Measurements from ENCODE around the gene DYRK1A. TPM values are rescaled to one million over a fixed set of nuclear protein-coding genes. Genes with fewer than 3 reads are reported as not detected.
A peak's percentile ranks its signal among the peaks of the same experiment; 100 is the strongest.

Gene DYRK1A
- total RNA-seq, 1 donor from 2014 or later, result 64.6 TPM

DNA sequence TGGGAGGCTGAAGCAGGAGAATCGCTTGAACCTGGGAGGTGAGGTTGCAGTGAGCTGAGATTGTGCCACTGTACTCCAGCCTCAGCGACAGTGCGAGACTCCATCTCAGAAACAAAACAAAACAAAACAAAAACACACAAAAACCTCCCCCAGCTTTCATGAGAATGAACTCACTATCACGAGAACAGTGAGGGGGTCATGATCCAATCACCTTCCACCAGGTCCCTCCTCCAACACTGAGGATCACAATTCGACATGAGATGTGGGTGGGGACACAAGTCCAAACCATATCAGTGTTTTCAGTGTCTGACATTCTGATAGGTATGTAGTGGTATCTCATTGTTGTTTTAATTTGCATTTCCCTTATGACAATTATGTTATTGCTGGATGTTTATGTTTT is 31.5 kb upstream of the DYRK1A start:
- Histone ChIP-seq H3K27me3 (ENCODE audit: low read depth) (no peaks in the 10 kb centered on the region), H3K4me3 (no peak overlapping the region), H3K4me1 (peaks cover 25% of the 10 kb centered on the region), H3K27ac (replicated peaks) (no peak overlapping the region), H3K9me3 (replicated peaks) (no peaks in the 10 kb centered on the region), H3K36me3 (no peaks in the 10 kb centered on the region)
- TF ChIP-seq, protein P1, sequence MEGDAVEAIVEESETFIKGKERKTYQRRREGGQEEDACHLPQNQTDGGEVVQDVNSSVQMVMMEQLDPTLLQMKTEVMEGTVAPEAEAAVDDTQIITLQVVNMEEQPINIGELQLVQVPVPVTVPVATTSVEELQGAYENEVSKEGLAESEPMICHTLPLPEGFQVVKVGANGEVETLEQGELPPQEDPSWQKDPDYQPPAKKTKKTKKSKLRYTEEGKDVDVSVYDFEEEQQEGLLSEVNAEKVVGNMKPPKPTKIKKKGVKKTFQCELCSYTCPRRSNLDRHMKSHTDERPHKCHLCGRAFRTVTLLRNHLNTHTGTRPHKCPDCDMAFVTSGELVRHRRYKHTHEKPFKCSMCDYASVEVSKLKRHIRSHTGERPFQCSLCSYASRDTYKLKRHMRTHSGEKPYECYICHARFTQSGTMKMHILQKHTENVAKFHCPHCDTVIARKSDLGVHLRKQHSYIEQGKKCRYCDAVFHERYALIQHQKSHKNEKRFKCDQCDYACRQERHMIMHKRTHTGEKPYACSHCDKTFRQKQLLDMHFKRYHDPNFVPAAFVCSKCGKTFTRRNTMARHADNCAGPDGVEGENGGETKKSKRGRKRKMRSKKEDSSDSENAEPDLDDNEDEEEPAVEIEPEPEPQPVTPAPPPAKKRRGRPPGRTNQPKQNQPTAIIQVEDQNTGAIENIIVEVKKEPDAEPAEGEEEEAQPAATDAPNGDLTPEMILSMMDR (IDR thresholded peaks at IDR 0.05; ENCODE audit: borderline replicate concordance), result no peak
- DNase-seq, result no peak
- intact Hi-C loops (cut with micrococcal nuclease), result no loop called here

GRCh38 chr21:37337179-37337578 is 29.4 kb upstream of the DYRK1A start:
- Histone ChIP-seq H3K4me3 (no peak overlapping the region), H3K9me3 (replicated peaks) (no peaks in the 10 kb centered on the region), H3K27ac (replicated peaks) (no peak overlapping the region), H3K27me3 (ENCODE audit: low read depth) (no peaks in the 10 kb centered on the region), H3K36me3 (no peaks in the 10 kb centered on the region), H3K4me1 (peaks cover 29% of the 10 kb centered on the region)
- no peak for DNase-seq
- intact Hi-C loops (cut with micrococcal nuclease), result no loop called here
- TF ChIP-seq, protein P1 (IDR thresholded peaks at IDR 0.05; ENCODE audit: borderline replicate concordance), result no peak

DNA sequence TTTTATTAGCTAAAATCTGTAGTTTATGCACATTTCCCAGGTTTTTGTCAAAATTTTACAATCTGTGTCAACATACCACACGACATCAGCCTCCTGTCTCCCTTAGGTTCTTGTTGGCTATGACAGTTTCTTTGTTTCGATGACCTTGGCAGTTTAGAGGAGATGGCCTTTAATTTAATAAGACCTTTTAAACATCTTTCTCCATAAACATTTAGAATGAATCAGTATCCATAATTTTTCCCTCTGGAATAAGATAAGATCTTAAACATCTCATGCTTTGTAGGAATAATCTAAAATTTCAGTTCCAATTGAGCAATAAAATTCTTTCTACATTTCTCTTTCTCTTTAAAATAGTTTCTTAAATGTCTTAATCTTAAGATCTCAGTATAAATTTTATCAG is 28.7 kb upstream of the DYRK1A start:
- Histone ChIP-seq H3K27me3 (ENCODE audit: low read depth) (no peaks in the 10 kb centered on the region), H3K36me3 (no peaks in the 10 kb centered on the region), H3K9me3 (replicated peaks) (no peaks in the 10 kb centered on the region), H3K27ac (replicated peaks) (peak overlapping the region; percentile 80), H3K4me3 (no peak overlapping the region), H3K4me1 (peaks cover 29% of the 10 kb centered on the region)
- intact Hi-C loops (cut with micrococcal nuclease), result no loop called here
- DNase-seq, result no peak
- TF ChIP-seq, protein P1 (IDR thresholded peaks at IDR 0.05; ENCODE audit: borderline replicate concordance), result no peak

DNA sequence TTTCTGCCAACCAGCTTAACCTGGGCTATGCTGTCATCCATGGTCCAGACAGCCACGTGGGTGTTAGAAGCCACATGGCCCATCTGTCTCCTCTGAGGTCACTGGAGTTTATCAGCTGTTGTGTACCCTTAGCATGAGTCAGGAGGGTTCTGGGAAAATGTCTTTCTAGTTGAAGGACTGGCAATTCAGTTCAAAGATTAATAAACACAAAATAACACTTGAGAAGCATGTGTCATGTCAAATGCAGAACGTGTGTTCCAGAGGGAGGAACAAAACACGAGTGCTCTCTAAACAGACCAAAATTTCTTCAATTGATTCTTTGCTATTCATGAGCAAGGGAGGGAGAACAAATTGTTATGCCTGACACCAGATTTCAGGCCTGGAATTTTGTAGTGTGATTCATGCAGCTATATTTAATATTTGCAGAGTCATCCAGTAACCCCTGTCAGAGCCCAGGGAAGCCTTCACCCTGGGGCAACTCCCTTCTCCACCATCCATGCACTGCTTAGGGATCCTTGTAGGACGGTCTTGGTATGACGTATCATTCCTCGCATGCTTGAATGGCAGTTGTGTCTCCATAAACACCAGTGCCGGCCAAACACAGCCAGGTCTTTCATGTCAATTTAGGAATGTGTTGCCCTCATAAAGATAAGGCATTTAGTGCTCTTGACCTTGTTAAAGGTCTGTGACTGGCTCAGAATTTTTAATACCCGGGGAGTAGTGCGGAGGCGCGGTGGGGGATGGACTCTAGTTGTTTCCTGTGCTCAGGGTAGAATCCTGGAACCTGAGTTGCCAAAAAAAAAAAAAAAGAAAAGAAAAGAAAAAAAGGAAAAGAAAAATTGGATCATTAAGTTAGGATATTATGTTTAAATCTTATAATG is 27.7 kb upstream of the DYRK1A start:
- peak; percentile 42 for DNase-seq
- H3K9me3 ChIP-seq (replicated peaks), result no peaks in the 10 kb centered on the region
- TF ChIP-seq, protein P1 (IDR thresholded peaks at IDR 0.05; ENCODE audit: borderline replicate concordance), result no peak
- intact Hi-C loops (cut with micrococcal nuclease), result no loop called here
- peaks cover 29% of the 10 kb centered on the region for H3K4me1 ChIP-seq
- H3K27me3 ChIP-seq (ENCODE audit: low read depth), result no peaks in the 10 kb centered on the region
- no peaks in the 10 kb centered on the region for H3K36me3 ChIP-seq
- peak overlapping the region; percentile 12 for H3K4me3 ChIP-seq
- peak overlapping the region; percentile 80 for H3K27ac ChIP-seq (replicated peaks)

DNA sequence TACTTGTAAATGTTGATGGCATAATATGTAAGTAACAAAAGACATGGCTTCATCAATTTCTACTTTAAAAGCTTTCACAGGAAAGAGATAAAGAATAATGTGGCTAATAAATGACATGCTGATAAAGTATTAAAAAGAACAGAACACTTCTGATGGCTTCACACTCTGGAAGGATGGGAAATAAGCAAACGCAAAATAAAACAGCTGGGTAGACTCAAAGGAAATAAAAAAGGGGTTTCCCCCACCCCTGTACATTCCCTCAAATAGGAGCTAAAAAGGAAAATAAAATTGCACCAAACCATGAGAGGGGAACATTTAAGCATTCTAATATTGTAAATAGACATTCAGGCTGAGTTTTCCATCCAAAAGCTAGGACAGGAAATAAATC is 27.0 kb upstream of the DYRK1A start:
- Histone ChIP-seq H3K27me3 (ENCODE audit: low read depth) (no peaks in the 10 kb centered on the region), H3K36me3 (no peaks in the 10 kb centered on the region), H3K4me1 (peaks cover 29% of the 10 kb centered on the region), H3K27ac (replicated peaks) (peak overlapping the region; percentile 80), H3K9me3 (replicated peaks) (no peaks in the 10 kb centered on the region), H3K4me3 (peak overlapping the region; percentile 12)
- DNase-seq, result no peak
- intact Hi-C loops (cut with micrococcal nuclease), result no loop called here
- TF ChIP-seq, protein P1 (IDR thresholded peaks at IDR 0.05; ENCODE audit: borderline replicate concordance), result no peak

All from left ventricle myocardium inferior (tissue), 1 donor.